Colonic mucosa (tissue), 4 donors: ENCODE data around the gene PSD4. TPM values are rescaled to one million over a fixed set of nuclear protein-coding genes. Genes with fewer than 3 reads are reported as not detected.

Source experiments
- DNase-seq: peaks from one replicate; pipeline ENCODE4 v3.0.0-alpha.2; 2020
- H3K27ac ChIP-seq: fragments of 200-600 bp; one replicate; pipeline ENCODE4 v1.8.0; 2021
- H3K27me3 ChIP-seq: fragments of 200-600 bp; one replicate; pipeline ENCODE4 v1.8.0; 2021
- H3K36me3 ChIP-seq: fragments of 200-600 bp; one replicate; pipeline ENCODE4 v1.8.0; 2021
- H3K4me1 ChIP-seq: fragments of 200-600 bp; one replicate; pipeline ENCODE4 v1.8.0; 2021; ENCODE audit warnings: mild to moderate bottlenecking
- H3K4me3 ChIP-seq: fragments of 200-600 bp; one replicate; pipeline ENCODE4 v1.8.0; 2021
- H3K9ac ChIP-seq, 2 donors: one replicate each; pipeline ENCODE4 v1.7.0; 2013; ENCODE audit warnings: control low read depth in 2 of 2, low read depth in 2 of 2, low read length in 2 of 2
- H3K9me3 ChIP-seq: fragments of 200-600 bp; one replicate; pipeline ENCODE4 v1.8.0; 2021
- CTCF ChIP-seq: fragments of 200-600 bp; IDR thresholded peaks from one replicate; pipeline ENCODE4 v1.8.0; 2022; ENCODE audit warnings: antibody characterized with exemption, mild to moderate bottlenecking
- intact Hi-C: fragments of 100-400 bp; cut with DNase I; formaldehyde crosslinking; loops from one replicate; pipeline ENCODE4 v1.14.1; 2022
- total RNA-seq, 2 donors: library from RNA; stranded (reverse); fragmentation: NEBNext Ultra II Directional in 1 of 2; extraction: Animal tissue kit (Norgen Biotek cat#: 25700) in 1 of 2; gene quantifications; one replicate each; pipeline ENCODE4 v1.2.1, GENCODE V29; 2021
- donor health status: healthy.
- donor health status: DM: no; HTN: no; CAD: no.
- donor health status: DM: no; HTN: no; CAD: no.

The PSD4 gene
- total RNA-seq, 2 donors from 2014 or later = 36.5 to 50.6 TPM

GRCh38 chr2:113258471-113259147 is 84.8 kb downstream of the PSD4 start:
- no peaks in the 10 kb centered on the region for H3K9me3 ChIP-seq
- no peak for TF ChIP-seq CTCF
- DNase-seq = no peak
- no peaks in the 10 kb centered on the region for H3K4me1 ChIP-seq
- no peak overlapping the region for H3K27ac ChIP-seq
- no peaks in the 10 kb centered on the region for H3K27me3 ChIP-seq
- intact Hi-C loops = no loop called here
- no peak overlapping the region for H3K9ac ChIP-seq
- H3K4me3 ChIP-seq = no peak overlapping the region
- H3K36me3 ChIP-seq = no peaks in the 10 kb centered on the region

Other genes starting within 250 kb of the PSD4 start
- under 1 TPM; 0.40 to 0.69 TPM for gene IL36G, start 196.0 kb upstream of the PSD4 start, total RNA-seq
- gene IL36A, start 168.5 kb upstream of the PSD4 start, total RNA-seq = not detected
- not detected for gene IL36B, start 121.1 kb upstream of the PSD4 start, total RNA-seq
- gene IL36RN, start 114.8 kb upstream of the PSD4 start, total RNA-seq = not detected
- not detected for gene IL1F10, start 106.0 kb upstream of the PSD4 start, total RNA-seq
- 1 to 10 TPM; 1.5 to 6.0 TPM for gene IL1RN, start 46.4 kb upstream of the PSD4 start, total RNA-seq
- 1 to 10 TPM; 1.1 to 1.9 TPM for gene PAX8, start 105.0 kb downstream of the PSD4 start, total RNA-seq